ENCODE results near the gene SEC14L5.

The SEC14L5 gene

DNA sequence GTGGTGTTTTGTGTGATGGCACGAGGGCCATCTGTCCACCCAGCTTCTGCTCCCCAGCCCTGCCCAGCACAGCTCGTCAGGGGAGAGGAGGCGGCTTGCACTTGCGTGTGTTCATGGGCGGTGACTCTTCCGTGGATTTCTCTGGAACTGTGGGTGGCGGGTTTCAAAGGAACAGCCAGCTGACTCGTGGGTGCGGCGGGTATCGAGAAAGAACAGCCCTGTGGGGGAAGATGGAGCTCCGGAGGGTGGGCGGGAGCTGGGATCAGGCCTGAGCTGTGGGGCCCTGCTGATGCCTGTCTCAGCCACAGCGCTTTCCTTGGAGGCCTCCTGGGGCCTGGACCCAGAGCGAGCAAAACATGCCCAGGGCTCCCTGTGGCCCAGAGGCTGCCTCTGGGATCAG, 62.4 kb downstream of the SEC14L5 start:
- Histone ChIP-seq H3K9me3 (ENCODE audit: control insufficient read depth, low read length) (no peaks in the 10 kb centered on the region), H3K27ac (ENCODE audit: insufficient read depth, low read depth, low read length, poor library complexity, severe bottlenecking) (no peak overlapping the region), H3K4me1 (ENCODE audit: control insufficient read depth, insufficient read depth, low read length) (no peaks in the 10 kb centered on the region), H3K36me3 (ENCODE audit: control insufficient read depth, insufficient read depth, low read length) (no peaks in the 10 kb centered on the region), H3K27me3 (ENCODE audit: control insufficient read depth, insufficient read depth, low read length, poor library complexity, severe bottlenecking) (no peaks in the 10 kb centered on the region), H3K4me3 (ENCODE audit: insufficient read depth, low read depth, low read length) (no peak overlapping the region)
- 83 to 84% methylated on average over 15 of the region's 15 CpGs for WGBS, 2 experiments

DNA sequence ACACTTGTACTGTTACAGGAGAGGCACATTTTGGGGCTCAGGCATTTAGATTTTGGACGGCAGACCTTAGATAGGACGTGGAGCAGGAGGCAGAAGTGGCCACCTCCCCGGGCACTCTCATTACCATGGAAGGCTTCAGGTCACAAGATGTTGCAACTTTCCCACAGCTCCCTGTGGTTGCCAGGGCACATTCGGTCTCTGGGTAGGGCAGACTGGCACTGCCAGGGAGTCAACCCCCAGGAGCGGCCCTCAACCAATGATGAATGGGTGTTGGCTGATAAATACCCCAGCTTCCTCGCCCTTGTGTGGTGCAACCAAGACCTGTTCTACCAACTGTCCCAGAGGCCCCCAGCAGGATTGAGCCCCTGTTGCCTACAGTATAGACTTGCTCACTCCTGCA, 64.4 kb downstream of the SEC14L5 start:
- no peaks in the 10 kb centered on the region for H3K36me3 ChIP-seq (ENCODE audit: control insufficient read depth, insufficient read depth, low read length)
- H3K4me3 ChIP-seq (ENCODE audit: insufficient read depth, low read depth, low read length): no peak overlapping the region
- 95 to 96% methylated on average over 6 of the region's 6 CpGs for WGBS, 2 experiments
- H3K4me1 ChIP-seq (ENCODE audit: control insufficient read depth, insufficient read depth, low read length): no peaks in the 10 kb centered on the region
- no peaks in the 10 kb centered on the region for H3K27me3 ChIP-seq (ENCODE audit: control insufficient read depth, insufficient read depth, low read length, poor library complexity, severe bottlenecking)
- no peaks in the 10 kb centered on the region for H3K9me3 ChIP-seq (ENCODE audit: control insufficient read depth, low read length)
- no peak overlapping the region for H3K27ac ChIP-seq (ENCODE audit: insufficient read depth, low read depth, low read length, poor library complexity, severe bottlenecking)

DNA sequence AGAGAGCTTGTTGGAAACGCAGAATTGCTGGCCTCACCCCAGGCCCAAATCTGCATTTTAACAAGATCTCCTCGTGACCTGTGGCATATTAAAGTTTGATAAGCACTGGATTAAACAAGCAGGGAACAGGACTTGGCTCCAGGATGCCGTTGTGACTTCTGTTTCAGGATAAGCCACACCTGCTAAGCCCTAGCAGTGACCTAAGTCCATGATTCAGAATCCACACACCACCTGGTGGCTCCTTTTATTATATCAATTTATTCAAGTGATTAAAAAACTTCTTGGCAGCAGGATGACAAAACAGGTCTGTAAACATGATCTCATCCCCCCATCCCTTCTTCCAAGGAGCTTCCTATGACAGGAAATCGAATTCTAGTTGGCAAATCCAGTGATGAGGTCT, 66.5 kb downstream of the SEC14L5 start:
- Histone ChIP-seq H3K36me3 (ENCODE audit: control insufficient read depth, insufficient read depth, low read length) (no peaks in the 10 kb centered on the region), H3K4me1 (ENCODE audit: control insufficient read depth, insufficient read depth, low read length) (no peaks in the 10 kb centered on the region), H3K9me3 (ENCODE audit: control insufficient read depth, low read length) (no peaks in the 10 kb centered on the region), H3K27ac (ENCODE audit: insufficient read depth, low read depth, low read length, poor library complexity, severe bottlenecking) (no peak overlapping the region), H3K27me3 (ENCODE audit: control insufficient read depth, insufficient read depth, low read length, poor library complexity, severe bottlenecking) (no peaks in the 10 kb centered on the region), H3K4me3 (ENCODE audit: insufficient read depth, low read depth, low read length) (no peak overlapping the region)
- 92 to 94% methylated on average over 4 of the region's 4 CpGs for WGBS, 2 experiments

DNA sequence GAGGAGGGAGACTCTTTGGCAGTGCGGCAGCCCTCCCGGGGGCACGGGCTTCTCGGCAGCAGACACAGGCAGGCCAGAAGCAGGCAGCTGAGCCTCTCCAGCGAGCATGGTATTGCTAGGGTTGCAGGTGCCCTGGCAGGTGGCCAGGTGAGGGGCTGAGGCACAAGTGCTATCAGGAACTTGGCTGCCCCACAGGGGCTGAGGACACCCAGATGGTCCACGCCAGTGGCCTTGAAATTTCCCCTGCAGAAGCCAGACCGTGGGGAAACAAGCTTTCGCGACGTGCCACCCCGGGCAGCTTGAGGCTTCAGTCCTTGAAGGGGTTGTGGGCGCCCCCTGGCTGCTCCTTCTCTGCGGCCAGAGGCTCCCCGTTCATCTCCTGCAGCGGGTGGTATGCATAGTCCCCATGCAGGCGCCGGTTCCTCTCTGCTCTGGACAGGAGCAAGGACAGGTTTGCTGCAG, 67.1 kb downstream of the SEC14L5 start:
- Histone ChIP-seq H3K36me3 (ENCODE audit: control insufficient read depth, insufficient read depth, low read length) (no peaks in the 10 kb centered on the region), H3K9me3 (ENCODE audit: control insufficient read depth, low read length) (no peaks in the 10 kb centered on the region), H3K4me1 (ENCODE audit: control insufficient read depth, insufficient read depth, low read length) (no peaks in the 10 kb centered on the region), H3K27ac (ENCODE audit: insufficient read depth, low read depth, low read length, poor library complexity, severe bottlenecking) (no peak overlapping the region), H3K27me3 (ENCODE audit: control insufficient read depth, insufficient read depth, low read length, poor library complexity, severe bottlenecking) (no peaks in the 10 kb centered on the region), H3K4me3 (ENCODE audit: insufficient read depth, low read depth, low read length) (no peak overlapping the region)
- 39 to 40% methylated on average over 17 of the region's 17 CpGs for WGBS, 2 experiments

DNA sequence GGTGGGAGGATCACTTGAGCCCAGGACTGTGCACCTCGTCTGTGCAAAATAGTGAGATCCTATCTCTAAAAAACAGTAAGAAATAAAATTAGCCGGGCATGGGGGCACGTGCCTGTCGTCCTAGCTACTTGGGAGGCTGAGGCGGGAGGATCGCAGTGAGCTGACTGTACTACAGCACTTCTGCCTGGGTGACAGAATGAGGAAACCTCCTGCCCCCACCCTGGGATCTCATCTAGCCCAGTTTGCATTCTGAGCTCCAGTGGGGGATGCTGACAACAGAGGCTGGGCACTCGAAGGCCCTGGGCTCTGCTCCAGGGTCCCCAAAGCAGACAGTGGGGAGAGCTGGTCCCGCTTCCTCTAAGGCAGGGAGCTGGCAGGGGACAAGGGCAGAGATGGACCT, 68.5 kb downstream of the SEC14L5 start:
- H3K4me1 ChIP-seq (ENCODE audit: control insufficient read depth, insufficient read depth, low read length): no peaks in the 10 kb centered on the region
- no peak overlapping the region for H3K4me3 ChIP-seq (ENCODE audit: insufficient read depth, low read depth, low read length)
- 91 to 93% methylated on average over 8 of the region's 8 CpGs for WGBS, 2 experiments
- H3K9me3 ChIP-seq (ENCODE audit: control insufficient read depth, low read length): no peaks in the 10 kb centered on the region
- H3K27me3 ChIP-seq (ENCODE audit: control insufficient read depth, insufficient read depth, low read length, poor library complexity, severe bottlenecking): no peaks in the 10 kb centered on the region
- H3K27ac ChIP-seq (ENCODE audit: insufficient read depth, low read depth, low read length, poor library complexity, severe bottlenecking): no peak overlapping the region
- H3K36me3 ChIP-seq (ENCODE audit: control insufficient read depth, insufficient read depth, low read length): no peaks in the 10 kb centered on the region

DNA sequence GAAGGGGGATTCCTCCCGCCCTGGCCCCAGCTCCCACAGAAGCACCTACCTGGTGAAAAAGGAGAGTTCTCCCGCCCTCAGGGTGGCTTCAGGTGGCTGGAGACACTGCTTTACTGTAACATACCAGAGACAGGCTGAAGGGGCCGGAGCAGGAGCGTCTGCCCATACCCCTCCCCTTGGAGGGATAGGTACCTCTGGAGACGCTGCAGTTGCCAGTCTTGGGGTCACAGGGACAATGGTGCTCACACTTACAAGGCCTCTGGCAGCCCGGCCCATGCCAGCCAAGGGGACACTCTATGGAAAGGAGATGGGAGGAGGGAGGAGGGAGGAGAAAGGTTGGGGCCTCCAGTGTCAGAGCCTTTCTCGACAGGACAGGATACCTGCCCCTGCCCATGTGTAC, 69.0 kb downstream of the SEC14L5 start:
- no peak overlapping the region for H3K4me3 ChIP-seq (ENCODE audit: insufficient read depth, low read depth, low read length)
- WGBS, 2 experiments: 88 to 96% methylated on average over 7 of the region's 7 CpGs
- no peaks in the 10 kb centered on the region for H3K27me3 ChIP-seq (ENCODE audit: control insufficient read depth, insufficient read depth, low read length, poor library complexity, severe bottlenecking)
- H3K9me3 ChIP-seq (ENCODE audit: control insufficient read depth, low read length): no peaks in the 10 kb centered on the region
- no peaks in the 10 kb centered on the region for H3K4me1 ChIP-seq (ENCODE audit: control insufficient read depth, insufficient read depth, low read length)
- no peaks in the 10 kb centered on the region for H3K36me3 ChIP-seq (ENCODE audit: control insufficient read depth, insufficient read depth, low read length)
- H3K27ac ChIP-seq (ENCODE audit: insufficient read depth, low read depth, low read length, poor library complexity, severe bottlenecking): no peak overlapping the region

DNA sequence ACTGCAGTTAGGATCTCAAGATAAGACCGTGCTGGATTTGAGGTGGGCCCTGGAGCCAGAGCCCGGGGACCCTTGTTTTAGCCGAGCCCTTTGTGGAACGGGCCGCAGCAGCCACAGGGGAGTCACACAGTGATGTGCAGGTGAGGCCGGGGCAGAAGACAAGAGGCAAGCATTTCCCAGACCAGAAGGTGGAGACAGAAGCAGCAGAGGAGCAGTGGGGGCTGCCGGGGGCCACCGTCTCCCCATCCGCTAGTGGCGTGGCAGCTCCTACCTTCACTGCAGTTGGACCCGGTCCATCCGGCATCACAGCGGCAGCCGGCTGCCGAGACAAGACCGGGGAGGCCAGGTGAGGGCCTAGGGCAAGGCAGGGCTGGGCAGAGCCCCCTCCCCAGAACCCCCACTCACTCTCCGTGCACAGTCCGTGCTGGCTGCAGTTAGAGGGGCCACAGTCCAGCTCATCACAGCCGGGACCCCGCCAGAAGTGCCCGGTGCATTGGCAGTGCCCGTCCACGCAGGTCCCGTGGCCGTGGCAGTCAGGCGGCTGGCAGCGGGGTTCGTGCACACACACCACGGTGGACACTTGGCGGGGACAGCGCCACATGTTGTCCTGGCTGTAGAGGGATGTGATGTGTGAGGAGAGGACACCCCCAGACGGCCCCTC, 69.6 kb downstream of the SEC14L5 start:
- H3K9me3 ChIP-seq (ENCODE audit: control insufficient read depth, low read length): no peaks in the 10 kb centered on the region
- H3K4me1 ChIP-seq (ENCODE audit: control insufficient read depth, insufficient read depth, low read length): peaks cover under 1% of the 10 kb centered on the region
- no peaks in the 10 kb centered on the region for H3K36me3 ChIP-seq (ENCODE audit: control insufficient read depth, insufficient read depth, low read length)
- 94 to 95% methylated on average over 31 to 32 of the region's 32 CpGs for WGBS, 2 experiments
- peaks cover 1% of the 10 kb centered on the region for H3K27me3 ChIP-seq (ENCODE audit: control insufficient read depth, insufficient read depth, low read length, poor library complexity, severe bottlenecking)
- no peak overlapping the region for H3K4me3 ChIP-seq (ENCODE audit: insufficient read depth, low read depth, low read length)
- H3K27ac ChIP-seq (ENCODE audit: insufficient read depth, low read depth, low read length, poor library complexity, severe bottlenecking): no peak overlapping the region

DNA sequence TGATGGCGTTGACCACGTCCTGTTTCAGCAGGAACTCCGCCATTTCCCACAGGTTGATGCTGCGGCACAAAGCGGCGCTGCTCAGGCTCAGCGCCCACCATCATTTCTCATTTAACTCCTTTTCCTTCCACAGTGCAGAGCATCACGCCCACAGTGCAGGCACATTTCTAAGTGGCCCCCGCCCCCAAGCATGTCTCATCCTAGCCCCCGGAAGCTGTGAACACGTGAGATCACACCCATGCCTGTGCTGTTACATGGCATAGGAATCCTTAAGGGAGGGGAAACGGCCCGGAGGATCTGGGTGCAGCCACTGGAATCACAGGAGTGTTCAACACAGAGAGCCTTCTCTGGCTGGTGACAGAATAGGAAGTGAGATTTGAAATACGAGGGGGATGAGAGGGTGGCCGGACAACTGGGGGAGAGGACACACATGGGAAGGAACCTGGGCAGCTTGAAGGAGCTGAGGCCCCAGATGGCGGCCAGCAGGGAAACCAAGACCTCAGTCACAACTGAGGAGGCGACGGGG, 70.9 kb downstream of the SEC14L5 start:
- H3K9me3 ChIP-seq (ENCODE audit: control insufficient read depth, low read length): no peaks in the 10 kb centered on the region
- no peak overlapping the region for H3K27ac ChIP-seq (ENCODE audit: insufficient read depth, low read depth, low read length, poor library complexity, severe bottlenecking)
- H3K4me1 ChIP-seq (ENCODE audit: control insufficient read depth, insufficient read depth, low read length): peaks cover 5% of the 10 kb centered on the region
- no peaks in the 10 kb centered on the region for H3K36me3 ChIP-seq (ENCODE audit: control insufficient read depth, insufficient read depth, low read length)
- H3K27me3 ChIP-seq (ENCODE audit: control insufficient read depth, insufficient read depth, low read length, poor library complexity, severe bottlenecking): peaks cover 9% of the 10 kb centered on the region
- 90 to 95% methylated on average over 18 of the region's 18 CpGs for WGBS, 2 experiments
- no peak overlapping the region for H3K4me3 ChIP-seq (ENCODE audit: insufficient read depth, low read depth, low read length)

DNA sequence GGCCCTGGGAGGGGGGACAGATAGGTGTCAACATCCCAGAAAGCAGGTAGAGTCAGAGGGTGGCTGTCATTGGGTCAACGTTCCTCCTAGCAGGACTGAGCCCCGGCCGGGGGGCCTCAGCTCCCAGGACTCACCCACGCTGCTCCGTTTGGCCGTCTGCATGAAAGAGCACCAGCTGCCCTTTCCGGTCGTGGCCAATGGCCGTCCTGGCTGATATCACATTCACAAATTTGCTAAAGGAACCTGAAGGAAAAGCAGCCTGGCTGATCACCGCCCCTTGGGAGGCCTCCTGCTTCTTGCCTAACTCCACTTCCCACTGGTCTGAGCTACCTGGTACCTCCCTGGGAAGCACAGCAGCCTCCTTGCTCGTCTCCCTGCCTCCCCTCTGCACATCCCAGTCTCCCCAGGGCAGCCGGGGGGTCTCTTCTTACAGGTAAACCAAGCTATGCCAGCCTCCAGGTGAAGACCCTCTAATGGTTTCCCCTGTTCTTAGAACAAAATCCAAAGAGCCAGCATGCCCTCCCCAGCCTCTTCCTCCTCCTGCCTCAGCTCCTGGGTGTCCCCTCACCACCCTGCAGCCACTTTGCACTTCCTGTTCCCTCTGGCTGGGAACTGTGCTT, 72.2 kb downstream of the SEC14L5 start:
- Histone ChIP-seq H3K36me3 (ENCODE audit: control insufficient read depth, insufficient read depth, low read length) (no peaks in the 10 kb centered on the region), H3K9me3 (ENCODE audit: control insufficient read depth, low read length) (no peaks in the 10 kb centered on the region), H3K4me3 (ENCODE audit: insufficient read depth, low read depth, low read length) (no peak overlapping the region), H3K27ac (ENCODE audit: insufficient read depth, low read depth, low read length, poor library complexity, severe bottlenecking) (no peak overlapping the region), H3K4me1 (ENCODE audit: control insufficient read depth, insufficient read depth, low read length) (peaks cover 11% of the 10 kb centered on the region), H3K27me3 (ENCODE audit: control insufficient read depth, insufficient read depth, low read length, poor library complexity, severe bottlenecking) (peaks cover 9% of the 10 kb centered on the region)
- WGBS, 2 experiments: 90 to 93% methylated on average over 12 of the region's 12 CpGs

DNA sequence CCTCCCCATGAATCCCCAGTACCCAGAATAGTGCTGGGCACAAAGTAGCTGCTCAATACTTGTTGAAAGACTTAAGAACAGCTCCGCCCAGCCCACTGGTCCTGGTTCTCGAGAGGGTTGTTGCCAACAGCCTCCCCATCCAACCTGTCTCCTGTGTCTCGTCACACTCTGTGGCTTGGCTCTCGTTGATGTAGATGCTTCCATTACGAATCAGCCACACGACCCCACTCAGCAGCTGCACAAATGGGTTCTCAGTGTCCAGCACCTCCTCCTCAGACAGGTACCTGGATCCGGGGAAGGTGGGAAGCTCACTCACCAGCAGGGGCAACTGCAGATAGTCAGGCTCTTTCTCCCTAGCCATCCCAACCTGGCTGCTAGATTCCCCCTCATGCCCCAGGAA, 73.5 kb downstream of the SEC14L5 start:
- WGBS, 2 experiments: 89 to 93% methylated on average over 7 of the region's 7 CpGs

More for the DNA sequence above, 73.5 kb downstream of the SEC14L5 start:
- H3K36me3 ChIP-seq (ENCODE audit: control insufficient read depth, insufficient read depth, low read length): no peaks in the 10 kb centered on the region
- no peaks in the 10 kb centered on the region for H3K9me3 ChIP-seq (ENCODE audit: control insufficient read depth, low read length)
- H3K4me3 ChIP-seq (ENCODE audit: insufficient read depth, low read depth, low read length): no peak overlapping the region
- H3K27me3 ChIP-seq (ENCODE audit: control insufficient read depth, insufficient read depth, low read length, poor library complexity, severe bottlenecking): peaks cover 9% of the 10 kb centered on the region
- H3K27ac ChIP-seq (ENCODE audit: insufficient read depth, low read depth, low read length, poor library complexity, severe bottlenecking): no peak overlapping the region
- H3K4me1 ChIP-seq (ENCODE audit: control insufficient read depth, insufficient read depth, low read length): peaks cover 11% of the 10 kb centered on the region
